Stimulated activated CD8-positive, alpha-beta memory T cell treated with anti-CD3 and anti-CD28 coated beads, Interleukin-15, amount 100 ng/mL, for 24 hours (primary cell): ENCODE measurements around the gene ARPC1A.
"Not testable (repeated sequence)": the region's sequence is repeated elsewhere in the genome, so short reads cannot be mapped to it uniquely, and the experiment has no call there.

ENCODE experiments used
- DNase-seq: peaks from one replicate; pipeline ENCODE4 v3.0.0-alpha.2; 2020; ENCODE audit warnings: low read depth

The ARPC1A gene

GRCh38 chr7:99322659-99323058, 3.0 kb upstream of the ARPC1A start:
- not testable (repeated sequence) for DNase-seq

GRCh38 chr7:99324559-99324958, 1.1 kb upstream of the ARPC1A start:
- no peak for DNase-seq

GRCh38 chr7:99325001-99325493, 651 bp upstream of the ARPC1A start:
- no peak for DNase-seq

- DNase-seq: no peak
These were observed 697 bp downstream of the ARPC1A start for GRCh38 chr7:99326408-99326782.

GRCh38 chr7:99330314-99330961, 4.7 kb downstream of the ARPC1A start:
- DNase-seq: not testable (repeated sequence)

DNA sequence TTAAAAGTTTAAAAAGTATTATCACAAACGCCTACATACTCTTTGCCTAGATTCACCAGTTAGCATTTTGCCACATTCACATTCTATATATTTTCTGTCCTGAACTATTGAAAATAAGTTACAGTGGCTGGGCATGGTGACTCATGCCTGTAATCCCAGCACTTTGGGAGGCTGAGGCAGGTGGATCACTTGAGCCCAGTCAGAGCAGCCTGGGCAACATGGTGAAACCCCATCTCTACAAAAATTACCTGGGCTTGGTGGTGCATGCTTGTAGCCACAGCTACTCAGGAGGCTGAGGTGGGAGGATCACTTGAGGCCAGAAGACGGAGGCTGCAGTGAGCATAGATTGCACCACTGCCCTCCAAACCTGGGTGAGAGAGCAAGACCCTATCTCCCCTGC, 5.3 kb downstream of the ARPC1A start:
- no peak for DNase-seq

GRCh38 chr7:99339595-99339994, 13.9 kb downstream of the ARPC1A start:
- no peak for DNase-seq

GRCh38 chr7:99340659-99341058, 15.0 kb downstream of the ARPC1A start:
- no peak for DNase-seq

DNA sequence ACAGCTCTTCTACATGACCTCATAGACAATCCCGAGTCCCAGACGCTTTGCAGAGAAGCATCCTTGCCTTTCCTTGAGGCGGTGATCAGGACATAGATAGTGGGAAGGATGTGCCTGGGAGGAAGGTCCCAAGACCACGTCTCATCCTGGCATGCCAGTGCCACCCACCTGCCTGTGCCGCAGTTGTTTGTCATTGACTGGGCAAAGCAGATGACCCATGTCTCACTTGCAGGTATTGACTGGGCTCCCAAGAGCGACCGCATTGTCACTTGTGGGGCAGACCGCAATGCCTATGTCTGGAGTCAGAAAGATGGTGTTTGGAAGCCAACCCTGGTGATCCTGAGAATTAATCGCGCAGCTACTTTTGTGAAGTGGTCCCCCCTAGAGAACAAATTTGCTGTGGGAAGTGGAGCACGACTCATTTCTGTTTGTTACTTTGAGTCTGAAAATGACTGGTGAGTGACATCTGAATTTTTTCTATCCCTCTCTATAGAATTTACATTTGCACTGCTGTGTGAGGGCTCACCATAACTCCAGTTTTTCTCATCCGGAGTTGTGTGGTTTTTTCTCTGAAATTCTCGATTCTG, 18.5 kb downstream of the ARPC1A start:
- no peak for DNase-seq

GRCh38 chr7:99350641-99351040, 24.9 kb downstream of the ARPC1A start:
- DNase-seq: not testable (repeated sequence)

GRCh38 chr7:99352247-99352646, 26.5 kb downstream of the ARPC1A start:
- DNase-seq: no peak

- no peak for DNase-seq
These were observed 29.4 kb downstream of the ARPC1A start for GRCh38 chr7:99355098-99355497.

GRCh38 chr7:99357701-99358490, 32.2 kb downstream of the ARPC1A start:
- DNase-seq: no peak

- DNase-seq: not testable (repeated sequence)
These were observed 32.8 kb downstream of the ARPC1A start for GRCh38 chr7:99358521-99358920.

DNA sequence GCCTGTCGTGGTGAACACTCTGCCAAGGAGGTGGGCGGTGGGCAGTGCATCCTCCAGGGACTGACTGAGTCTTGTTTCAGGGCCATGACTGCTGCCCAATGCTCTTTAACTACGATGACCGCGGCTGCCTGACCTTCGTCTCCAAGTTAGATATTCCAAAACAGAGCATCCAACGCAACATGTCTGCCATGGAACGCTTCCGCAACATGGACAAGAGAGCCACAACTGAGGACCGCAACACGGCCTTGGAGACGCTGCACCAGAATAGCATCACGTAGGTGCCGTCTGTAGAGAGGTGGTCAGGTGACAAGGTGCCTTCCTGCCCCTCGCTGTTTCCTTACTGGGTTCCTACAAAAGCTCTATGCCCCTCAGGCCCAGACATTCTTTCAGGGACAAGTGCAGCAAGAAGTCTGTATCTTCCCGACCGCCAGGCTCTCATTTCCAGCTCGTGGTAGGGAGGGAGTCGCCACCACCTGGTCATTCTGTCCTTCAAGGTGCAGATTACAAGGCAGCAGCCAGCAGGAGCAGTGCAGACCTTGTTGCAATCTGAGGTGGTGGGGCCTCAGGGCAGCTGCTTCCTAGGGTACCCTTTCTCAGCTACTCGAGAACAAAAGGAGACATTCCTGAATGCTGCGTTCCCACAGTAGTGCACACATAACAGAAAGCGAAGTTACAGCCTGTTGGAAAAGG, 33.9 kb downstream of the ARPC1A start:
- DNase-seq: no peak

DNA sequence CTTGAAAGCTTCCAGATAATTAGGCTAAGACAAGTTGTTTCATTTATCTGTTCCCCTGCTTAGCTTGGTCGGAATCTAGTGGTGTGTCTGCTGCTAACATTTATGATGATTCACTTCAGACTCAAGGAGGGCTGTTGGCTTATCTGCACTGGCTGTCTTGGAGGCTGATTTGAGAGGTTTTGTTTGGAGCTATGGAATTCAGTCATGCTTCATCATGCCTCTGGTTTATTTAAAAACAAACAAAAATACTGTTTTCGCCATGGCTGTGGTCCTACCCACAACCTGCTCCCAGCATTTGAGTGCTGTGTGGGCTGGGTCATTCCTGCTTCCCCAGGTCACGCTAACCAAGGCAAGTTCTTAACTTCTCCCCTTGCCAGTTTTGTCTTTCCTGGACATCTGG, 37.1 kb downstream of the ARPC1A start:
- DNase-seq: no peak

DNA sequence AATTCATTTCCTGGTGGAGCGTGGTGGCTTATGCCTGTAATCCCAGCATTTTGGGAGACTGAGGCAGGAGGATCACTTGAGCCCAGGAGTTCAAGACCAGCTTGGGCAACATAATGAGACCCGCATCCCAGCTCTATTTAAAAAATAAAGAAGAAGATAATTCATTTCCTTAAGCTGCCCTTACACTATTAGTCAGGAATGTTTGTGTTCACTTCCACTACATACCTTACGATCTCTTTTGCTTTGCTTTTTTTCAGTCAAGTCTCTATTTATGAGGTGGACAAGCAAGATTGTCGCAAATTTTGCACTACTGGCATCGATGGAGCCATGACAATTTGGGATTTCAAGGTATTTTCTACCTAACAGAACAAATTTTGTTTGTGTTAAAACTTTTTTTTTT, 37.6 kb downstream of the ARPC1A start:
- DNase-seq: no peak

- no peak for DNase-seq
These were observed 39.8 kb downstream of the ARPC1A start for GRCh38 chr7:99365318-99366141.

- no peak for DNase-seq
These were observed 40.9 kb downstream of the ARPC1A start for GRCh38 chr7:99366646-99367045.

GRCh38 chr7:99368750-99369389, 43.2 kb downstream of the ARPC1A start:
- no peak for DNase-seq

GRCh38 chr7:99369767-99370391, 44.2 kb downstream of the ARPC1A start:
- no peak for DNase-seq
